ENCODE results near the gene MPHOSPH8. TPM values are rescaled to one million over a fixed set of nuclear protein-coding genes. Genes with fewer than 3 reads are reported as not detected.
A peak's percentile ranks its signal among the peaks of the same experiment; 100 is the strongest.
"Not testable (repeated sequence)": the region's sequence is repeated elsewhere in the genome, so short reads cannot be mapped to it uniquely, and the experiment has no call there.

The MPHOSPH8 gene
- total RNA-seq, 2 donors from 2014 or later = 18.1 to 24.0 TPM

DNA sequence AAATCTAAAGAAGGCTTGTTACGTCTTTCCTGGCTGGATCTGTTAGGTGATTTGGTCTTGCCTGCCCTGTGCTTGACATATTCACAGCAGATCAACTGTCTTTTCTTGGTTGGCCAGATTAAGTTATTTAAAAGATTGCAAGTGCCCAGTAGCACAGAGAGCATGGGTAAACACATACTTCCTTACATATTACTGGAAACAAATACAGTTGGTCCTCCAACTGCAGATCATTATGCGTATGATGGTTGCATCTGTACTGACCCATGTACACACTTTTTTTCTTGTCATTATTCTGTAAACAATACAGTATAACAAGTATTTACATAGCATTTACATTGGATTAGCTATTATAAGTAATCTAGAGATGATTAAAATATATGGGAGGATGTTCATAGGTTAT lies 9.2 kb upstream of the MPHOSPH8 start:
- Histone ChIP-seq H3K27ac (ENCODE audit: low read depth, low read length) (no peak overlapping the region), H3K4me3 (ENCODE audit: low read length) (no peak overlapping the region), H3K36me3 (ENCODE audit: control insufficient read depth, insufficient read depth, low read length) (no peaks in the 10 kb centered on the region), H3K9ac (ENCODE audit: extremely low read depth, low read length, poor library complexity, severe bottlenecking) (no peak overlapping the region), H3K9me3 (ENCODE audit: control insufficient read depth, low read length) (no peaks in the 10 kb centered on the region), H3K4me1 (ENCODE audit: control insufficient read depth, insufficient read depth, low read length) (no peaks in the 10 kb centered on the region), H3K27me3 (ENCODE audit: control insufficient read depth, insufficient read depth, low read length, poor library complexity, severe bottlenecking) (no peaks in the 10 kb centered on the region)
- no peaks in the 10 kb centered on the region for H3K27me3 Mint-ChIP-seq (ENCODE audit: insufficient read depth)
- H3K27ac Mint-ChIP-seq = no peak overlapping the region
- TF ChIP-seq, protein P1, sequence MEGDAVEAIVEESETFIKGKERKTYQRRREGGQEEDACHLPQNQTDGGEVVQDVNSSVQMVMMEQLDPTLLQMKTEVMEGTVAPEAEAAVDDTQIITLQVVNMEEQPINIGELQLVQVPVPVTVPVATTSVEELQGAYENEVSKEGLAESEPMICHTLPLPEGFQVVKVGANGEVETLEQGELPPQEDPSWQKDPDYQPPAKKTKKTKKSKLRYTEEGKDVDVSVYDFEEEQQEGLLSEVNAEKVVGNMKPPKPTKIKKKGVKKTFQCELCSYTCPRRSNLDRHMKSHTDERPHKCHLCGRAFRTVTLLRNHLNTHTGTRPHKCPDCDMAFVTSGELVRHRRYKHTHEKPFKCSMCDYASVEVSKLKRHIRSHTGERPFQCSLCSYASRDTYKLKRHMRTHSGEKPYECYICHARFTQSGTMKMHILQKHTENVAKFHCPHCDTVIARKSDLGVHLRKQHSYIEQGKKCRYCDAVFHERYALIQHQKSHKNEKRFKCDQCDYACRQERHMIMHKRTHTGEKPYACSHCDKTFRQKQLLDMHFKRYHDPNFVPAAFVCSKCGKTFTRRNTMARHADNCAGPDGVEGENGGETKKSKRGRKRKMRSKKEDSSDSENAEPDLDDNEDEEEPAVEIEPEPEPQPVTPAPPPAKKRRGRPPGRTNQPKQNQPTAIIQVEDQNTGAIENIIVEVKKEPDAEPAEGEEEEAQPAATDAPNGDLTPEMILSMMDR (conservative IDR thresholded peaks at IDR 0.05) = no peak
- no peak for DNase-seq
- no peaks in the 10 kb centered on the region for H3K36me3 Mint-ChIP-seq (ENCODE audit: low read depth)
- H3K4me1 Mint-ChIP-seq = no peaks in the 10 kb centered on the region
- 60 to 83% methylated on average over 1 to 2 of the region's 2 CpGs for WGBS, 2 experiments (ENCODE audit: insufficient coverage in 1 of 2, insufficient read length in 1 of 2)
- no peak overlapping the region for H3K4me3 Mint-ChIP-seq
- H3K9me3 Mint-ChIP-seq = peaks cover 43% of the 10 kb centered on the region

DNA sequence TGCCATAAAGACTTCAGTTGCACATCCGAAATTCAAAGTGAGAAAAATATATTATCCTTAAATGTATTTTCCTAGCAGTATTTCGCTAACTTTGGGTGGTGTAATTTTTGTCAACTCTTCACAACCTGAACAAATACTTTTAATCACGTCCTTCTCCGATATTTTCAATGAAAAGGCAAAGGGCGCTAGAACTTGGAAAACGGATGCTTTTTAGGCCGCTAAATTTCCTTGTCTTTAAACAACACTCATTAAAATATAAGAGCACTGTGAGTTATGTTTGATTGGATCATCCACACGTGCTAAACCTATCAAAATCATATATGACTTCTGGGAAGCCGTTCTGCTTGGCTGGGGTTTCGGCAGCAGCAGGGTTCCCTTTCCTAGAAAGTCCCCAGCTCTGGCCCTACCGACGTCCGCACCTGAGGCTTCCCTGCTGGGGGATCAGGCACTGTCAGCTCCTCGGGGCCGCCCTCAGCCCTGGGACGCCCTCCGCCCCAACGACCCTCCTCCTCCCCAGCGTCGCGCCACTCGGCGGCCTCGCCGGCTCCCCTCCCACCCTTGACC lies 462 bp upstream of the MPHOSPH8 start:
- H3K4me3 Mint-ChIP-seq = peak overlapping the region; percentile 98
- Histone ChIP-seq H3K27ac (ENCODE audit: low read depth, low read length) (no peak overlapping the region), H3K4me1 (ENCODE audit: control insufficient read depth, insufficient read depth, low read length) (peaks cover 3% of the 10 kb centered on the region), H3K27me3 (ENCODE audit: control insufficient read depth, insufficient read depth, low read length, poor library complexity, severe bottlenecking) (no peaks in the 10 kb centered on the region), H3K36me3 (ENCODE audit: control insufficient read depth, insufficient read depth, low read length) (no peaks in the 10 kb centered on the region), H3K4me3 (ENCODE audit: low read length) (peak overlapping the region; percentile 93), H3K9ac (ENCODE audit: extremely low read depth, low read length, poor library complexity, severe bottlenecking) (no peak overlapping the region), H3K9me3 (ENCODE audit: control insufficient read depth, low read length) (peaks cover 17% of the 10 kb centered on the region)
- TF ChIP-seq, protein P1 (conservative IDR thresholded peaks at IDR 0.05) = no peak
- H3K27me3 Mint-ChIP-seq (ENCODE audit: insufficient read depth) = no peaks in the 10 kb centered on the region
- DNase-seq = no peak
- H3K36me3 Mint-ChIP-seq (ENCODE audit: low read depth) = peaks cover 14% of the 10 kb centered on the region
- H3K4me1 Mint-ChIP-seq = peaks cover 10% of the 10 kb centered on the region
- H3K9me3 Mint-ChIP-seq = peaks cover 37% of the 10 kb centered on the region
- 24 to 50% methylated on average over 2 to 25 of the region's 25 CpGs for WGBS, 2 experiments (ENCODE audit: insufficient coverage in 1 of 2, insufficient read length in 1 of 2)
- peak overlapping the region; percentile 64 for H3K27ac Mint-ChIP-seq

DNA sequence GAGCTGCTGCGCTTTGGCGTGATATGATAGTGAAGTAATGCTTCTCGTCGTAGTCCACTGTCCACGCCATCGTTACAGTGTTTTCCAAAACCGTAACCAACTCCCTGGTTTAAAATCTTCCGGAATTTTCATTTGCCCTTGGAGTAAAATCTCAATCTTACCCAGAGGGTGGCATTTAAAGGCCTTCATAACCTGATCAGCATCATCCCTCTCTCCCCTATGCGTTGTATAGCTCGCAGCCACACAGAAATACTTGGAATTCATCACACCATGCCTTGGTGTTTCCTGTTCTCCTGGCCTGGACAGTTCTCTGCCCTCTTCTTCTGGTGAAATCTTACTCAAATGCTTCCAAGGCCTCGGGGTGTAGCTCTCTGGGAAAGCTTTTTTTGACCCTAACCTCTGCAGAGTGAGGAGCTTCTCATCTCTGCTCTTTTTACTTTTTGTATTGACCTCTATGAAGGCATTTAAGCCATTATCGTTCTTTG lies 839 bp downstream of the MPHOSPH8 start:
- no peaks in the 10 kb centered on the region for H3K36me3 ChIP-seq (ENCODE audit: control insufficient read depth, insufficient read depth, low read length)
- H3K27ac ChIP-seq (ENCODE audit: low read depth, low read length) = no peak overlapping the region
- peaks cover 17% of the 10 kb centered on the region for H3K9me3 ChIP-seq (ENCODE audit: control insufficient read depth, low read length)
- peaks cover 3% of the 10 kb centered on the region for H3K4me1 ChIP-seq (ENCODE audit: control insufficient read depth, insufficient read depth, low read length)
- DNase-seq = peak; percentile 53
- H3K27me3 ChIP-seq (ENCODE audit: control insufficient read depth, insufficient read depth, low read length, poor library complexity, severe bottlenecking) = no peaks in the 10 kb centered on the region
- H3K9ac ChIP-seq (ENCODE audit: extremely low read depth, low read length, poor library complexity, severe bottlenecking) = peak overlapping the region; percentile 52
- Mint-ChIP-seq H3K36me3 (ENCODE audit: low read depth) (peaks cover 19% of the 10 kb centered on the region), H3K27ac (peak overlapping the region; percentile 99), H3K4me1 (peaks cover 10% of the 10 kb centered on the region), H3K9me3 (peaks cover 32% of the 10 kb centered on the region), H3K4me3 (peak overlapping the region; percentile 98), H3K27me3 (ENCODE audit: insufficient read depth) (no peaks in the 10 kb centered on the region)
- 0 to 5% methylated on average over 8 to 12 of the region's 12 CpGs for WGBS, 2 experiments (ENCODE audit: insufficient coverage in 1 of 2, insufficient read length in 1 of 2)
- H3K4me3 ChIP-seq (ENCODE audit: low read length) = peak overlapping the region; percentile 93
- TF ChIP-seq, protein P1 (conservative IDR thresholded peaks at IDR 0.05) = no peak

DNA sequence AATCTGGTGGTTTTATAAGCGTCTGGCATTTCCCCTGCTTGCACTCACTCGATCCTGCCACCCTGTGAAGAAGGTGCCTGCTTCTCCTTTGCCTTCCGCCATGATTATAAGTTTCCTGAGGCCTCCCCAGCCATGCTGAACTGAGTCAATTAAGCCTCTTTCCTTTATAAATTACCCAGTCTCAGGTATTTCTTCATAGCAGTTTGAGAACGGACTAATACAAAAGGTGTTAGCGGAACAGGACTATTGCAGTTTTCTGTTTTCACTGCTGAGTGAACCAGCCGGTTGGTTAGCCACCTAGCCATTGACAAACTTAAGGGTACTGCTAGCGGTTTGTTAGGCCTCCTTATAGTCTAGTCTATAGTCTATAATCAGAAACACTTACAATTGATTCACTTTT lies 2.5 kb downstream of the MPHOSPH8 start:
- not testable (repeated sequence) for H3K27me3 ChIP-seq (ENCODE audit: control insufficient read depth, insufficient read depth, low read length, poor library complexity, severe bottlenecking); H3K27me3 Mint-ChIP-seq (ENCODE audit: insufficient read depth); H3K36me3 Mint-ChIP-seq (ENCODE audit: low read depth); H3K4me1 Mint-ChIP-seq; H3K36me3 ChIP-seq (ENCODE audit: control insufficient read depth, insufficient read depth, low read length); H3K27ac ChIP-seq (ENCODE audit: low read depth, low read length); H3K4me3 Mint-ChIP-seq; H3K9ac ChIP-seq (ENCODE audit: extremely low read depth, low read length, poor library complexity, severe bottlenecking); H3K4me3 ChIP-seq (ENCODE audit: low read length); H3K4me1 ChIP-seq (ENCODE audit: control insufficient read depth, insufficient read depth, low read length); DNase-seq; H3K27ac Mint-ChIP-seq
- peaks cover 16% of the 10 kb centered on the region for H3K9me3 Mint-ChIP-seq
- H3K9me3 ChIP-seq (ENCODE audit: control insufficient read depth, low read length) = peaks cover 11% of the 10 kb centered on the region
- 87 to 95% methylated on average over 6 to 7 of the region's 7 CpGs for WGBS, 2 experiments (ENCODE audit: insufficient coverage in 1 of 2, insufficient read length in 1 of 2)

Data from endodermal cell (in vitro differentiated cells).